IPS DF 4.7 (cell line): ENCODE results near the gene PNPLA1.
A peak's percentile ranks its signal among the peaks of the same experiment; 100 is the strongest.

ENCODE experiments used
- DNase-seq: peaks from one replicate; pipeline ENCODE4 v3.0.0-alpha.2; 2013; ENCODE audit warnings: low spot score; ENCODE audit errors: extremely low read depth

The PNPLA1 gene

GRCh38 chr6:36285187-36285671 is 15.4 kb downstream of the PNPLA1 start:
- peak; percentile 9 for DNase-seq

- DNase-seq, result no peak
Observed at GRCh38 chr6:36285797-36286196, 15.9 kb downstream of the PNPLA1 start.

- DNase-seq, result no peak
Observed at GRCh38 chr6:36286858-36287257, 17.0 kb downstream of the PNPLA1 start.

GRCh38 chr6:36289281-36289878 is 19.5 kb downstream of the PNPLA1 start:
- no peak for DNase-seq

GRCh38 chr6:36290668-36291620 is 21.1 kb downstream of the PNPLA1 start:
- no peak for DNase-seq

- DNase-seq, result no peak
Observed at GRCh38 chr6:36292170-36292569, 22.3 kb downstream of the PNPLA1 start.

- no peak for DNase-seq
Observed at GRCh38 chr6:36296240-36296639, 26.4 kb downstream of the PNPLA1 start.

GRCh38 chr6:36297051-36297450 is 27.2 kb downstream of the PNPLA1 start:
- DNase-seq, result no peak

GRCh38 chr6:36297511-36297910 is 27.7 kb downstream of the PNPLA1 start:
- no peak for DNase-seq

- DNase-seq, result no peak
Observed at GRCh38 chr6:36298027-36298426, 28.2 kb downstream of the PNPLA1 start.

GRCh38 chr6:36301085-36301658 is 31.3 kb downstream of the PNPLA1 start:
- no peak for DNase-seq

GRCh38 chr6:36301781-36302180 is 31.9 kb downstream of the PNPLA1 start:
- no peak for DNase-seq

GRCh38 chr6:36302227-36302976 is 32.5 kb downstream of the PNPLA1 start:
- DNase-seq, result peak; percentile 97

GRCh38 chr6:36305885-36306284 is 36.0 kb downstream of the PNPLA1 start:
- DNase-seq, result no peak

- no peak for DNase-seq
Observed at GRCh38 chr6:36306375-36306774, 36.5 kb downstream of the PNPLA1 start.

GRCh38 chr6:36308514-36308913 is 38.7 kb downstream of the PNPLA1 start:
- no peak for DNase-seq

GRCh38 chr6:36309203-36309602 is 39.3 kb downstream of the PNPLA1 start:
- no peak for DNase-seq

GRCh38 chr6:36309900-36310299 is 40.0 kb downstream of the PNPLA1 start:
- DNase-seq, result no peak

GRCh38 chr6:36312854-36313648 is 43.2 kb downstream of the PNPLA1 start:
- no peak for DNase-seq

- DNase-seq, result no peak
Observed at GRCh38 chr6:36313649-36313936, 43.7 kb downstream of the PNPLA1 start.
